GM23338 (cell line): ENCODE results near the gene SCG2.

Experiments
- CTCF ChIP-seq, 2 experiments: fragments of 200-600 bp in 1 of 2; sonication (generic) in 1 of 2; conservative IDR thresholded peaks; 2 replicates each; pipeline versions ENCODE4 v1.5.1 to v1.6.1; 2016 to 2017; ENCODE audit warnings: antibody characterized with exemption in 2 of 2, low read depth in 2 of 2, mild to moderate bottlenecking in 2 of 2, moderate library complexity in 1 of 2
- ETS1 ChIP-seq: IDR thresholded peaks from 2 replicates; pipeline ENCODE4 v1.6.1; 2016; ENCODE audit warnings: antibody characterized with exemption
- EZH2 ChIP-seq: fragments of 200-600 bp; sonication (generic); IDR thresholded peaks from one replicate; pipeline ENCODE4 v1.8.0; 2017; ENCODE audit warnings: antibody characterized with exemption, mild to moderate bottlenecking, low read depth; ENCODE audit not compliant: unreplicated experiment
- EZH2phosphoT487 ChIP-seq: fragments of 200-600 bp; sonication (generic); IDR thresholded peaks from one replicate; pipeline ENCODE4 v1.8.1; 2018; ENCODE audit warnings: antibody characterized with exemption; ENCODE audit not compliant: unreplicated experiment
- JUNB ChIP-seq: IDR thresholded peaks from one replicate; pipeline ENCODE4 v1.6.1; 2016; ENCODE audit warnings: antibody characterized with exemption; ENCODE audit not compliant: unreplicated experiment
- POLR2AphosphoS5 ChIP-seq: IDR thresholded peaks from 2 replicates; pipeline ENCODE4 v1.6.1; 2016; ENCODE audit warnings: antibody characterized with exemption, low read depth
- REST ChIP-seq: IDR thresholded peaks from one replicate; pipeline ENCODE4 v1.6.1; 2018; ENCODE audit warnings: antibody characterized with exemption; ENCODE audit not compliant: unreplicated experiment
- ZNF331 ChIP-seq: fragments of 250-450 bp; sonication (Bioruptor Pico); IDR thresholded peaks from 2 replicates; pipeline ENCODE4 v1.5.0; 2020; ENCODE audit warnings: low read depth, mild to moderate bottlenecking, moderate library complexity
- ZNF462 ChIP-seq: fragments of 250-450 bp; sonication (Bioruptor Pico); IDR thresholded peaks from 2 replicates; pipeline ENCODE4 v1.5.0; 2020; ENCODE audit warnings: mild to moderate bottlenecking, moderate library complexity

- TF ChIP-seq CTCF (conservative IDR thresholded peaks at IDR 0.05; ENCODE audit: low read depth in 2 of 2) (no peak), EZH2phosphoT487 (no peak), EZH2 (no peak), REST (no peak), ZNF462 (no peak), POLR2AphosphoS5 (no peak), JUNB (no peak), ETS1 (no peak), ZNF331 (CRISPR knock-in tag) (no peak)
Measured at GRCh38 chr2:223599640-223600380, 2.4 kb downstream of the SCG2 start.
